BLaER1 treated with 17β-estradiol and CSF1 and Interleukin-3, amounts not matched to agents 10 nM and 100 nM (cell line): Measurements from ENCODE around the gene HOXB5.

Source experiments
- H3K27ac ChIP-seq, 11 experiments: shearing (Covaris generic); formaldehyde crosslinking; 2 replicates each; pipeline ENCODE4 v1.8.1; 2022
- H3K27me3 ChIP-seq, 11 experiments: shearing (Covaris generic); formaldehyde crosslinking; 2 replicates each; pipeline ENCODE4 v1.8.1; 2022
- H3K36me3 ChIP-seq, 11 experiments: shearing (Covaris generic); formaldehyde crosslinking; 2 replicates each; pipeline ENCODE4 v1.8.1; 2022
- H3K4me1 ChIP-seq, 10 experiments: shearing (Covaris generic); formaldehyde crosslinking; 2 replicates each; pipeline ENCODE4 v1.8.1; 2022
- H3K4me2 ChIP-seq, 11 experiments: shearing (Covaris generic); formaldehyde crosslinking; 2 replicates each; pipeline ENCODE4 v1.8.1; 2022
- H3K4me3 ChIP-seq, 10 experiments: shearing (Covaris generic); formaldehyde crosslinking; 2 replicates each; pipeline ENCODE4 v1.8.1; 2022
- H3K9ac ChIP-seq, 11 experiments: shearing (Covaris generic); formaldehyde crosslinking; 2 replicates each; pipeline ENCODE4 v1.8.1; 2022
- H3K9me3 ChIP-seq, 11 experiments: shearing (Covaris generic); formaldehyde crosslinking; replicated peaks in 1 of 11; 2 replicates each; pipeline ENCODE4 v1.8.1; 2022
- H4K20me1 ChIP-seq, 11 experiments: shearing (Covaris generic); formaldehyde crosslinking; 2 replicates each; pipeline ENCODE4 v1.8.1; 2022
- Cebpa-rat ChIP-seq, 11 experiments: shearing (Covaris generic); IDR thresholded peaks; 2 replicates each; pipeline ENCODE4 v1.8.1; 2022

Gene HOXB5

DNA sequence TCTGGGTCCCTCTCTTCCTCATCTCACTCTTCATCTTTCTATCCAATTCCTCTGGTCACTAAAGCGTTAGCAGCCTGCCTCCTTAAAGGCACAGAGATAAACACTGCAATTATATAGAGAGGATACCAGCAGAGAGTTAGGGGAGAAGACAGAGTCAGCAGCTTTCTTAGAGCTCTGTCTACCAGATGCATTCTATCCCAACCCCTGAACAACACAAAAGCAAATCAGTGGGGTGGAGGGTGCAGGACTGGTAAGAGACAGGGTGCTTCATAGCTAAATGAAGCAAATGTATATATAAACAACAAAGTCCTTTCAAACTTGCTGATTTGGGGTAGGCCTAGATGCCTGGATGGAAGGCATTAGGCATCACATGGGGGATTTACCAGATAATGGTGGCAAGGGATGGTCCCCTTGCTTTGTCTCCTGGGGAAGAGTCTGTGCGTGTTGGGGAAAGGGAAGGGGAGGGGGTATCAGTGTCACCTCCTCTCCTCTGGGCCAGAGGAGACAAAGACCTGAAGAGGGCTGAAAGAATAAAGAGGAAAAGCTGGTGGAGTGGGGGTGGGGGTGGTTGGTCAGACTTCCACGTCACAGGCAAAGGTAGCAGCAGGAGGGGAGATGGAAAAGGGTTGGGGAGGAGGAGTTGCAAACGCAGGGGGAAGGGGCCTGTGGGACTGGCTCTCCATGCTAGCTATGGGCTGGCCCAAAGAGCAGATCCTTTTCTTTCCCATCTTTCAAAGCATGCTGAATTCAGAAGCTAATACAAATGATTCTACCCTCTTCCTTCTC is 27.5 kb downstream of the HOXB5 start:
- peaks cover 0 to 70% (median 31%) of the 10 kb centered on the region in 11 experiments; a peak in 16 of 22 replicates for H4K20me1 ChIP-seq
- no peaks in the 10 kb centered on the region for H3K36me3 ChIP-seq
- no peaks in the 10 kb centered on the region for H3K4me1 ChIP-seq
- no peak overlapping the region for H3K4me2 ChIP-seq
- no peak overlapping the region for H3K9ac ChIP-seq
- no peak overlapping the region for H3K4me3 ChIP-seq
- peaks cover 97 to 100% (median 100%) of the 10 kb centered on the region in 11 experiments for H3K27me3 ChIP-seq
- H3K27ac ChIP-seq = no peak overlapping the region
- H3K9me3 ChIP-seq = no peaks in the 10 kb centered on the region
- TF ChIP-seq Cebpa-rat (IDR thresholded peaks at IDR 0.05) = no peak

DNA sequence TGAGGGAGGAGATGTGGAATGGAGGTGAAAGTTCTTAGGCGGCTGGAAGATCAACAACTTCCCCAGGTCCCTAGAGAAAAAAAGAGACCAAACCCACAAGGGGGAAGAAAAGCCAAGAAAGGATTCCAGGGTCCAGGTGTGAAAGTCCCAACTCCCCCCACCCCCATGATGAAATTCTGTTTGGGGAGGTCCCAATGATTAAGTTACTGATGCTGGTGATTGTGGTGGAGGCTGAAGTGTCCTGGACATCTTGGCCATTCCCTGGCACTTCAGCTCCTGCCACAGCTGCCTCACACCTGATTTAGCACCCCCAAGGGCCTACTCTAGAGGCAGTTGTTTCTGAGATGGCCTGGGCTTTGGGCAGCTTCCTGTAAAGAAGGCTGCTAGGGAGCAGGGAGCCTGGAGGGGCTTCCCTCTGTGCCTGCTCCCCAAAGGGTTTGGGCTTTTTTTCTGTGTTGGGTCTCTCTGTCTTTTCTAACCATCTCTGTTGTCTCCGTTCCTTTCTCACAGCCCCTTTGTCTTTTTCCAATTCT is 28.5 kb downstream of the HOXB5 start:
- peaks cover 97 to 100% (median 100%) of the 10 kb centered on the region in 11 experiments for H3K27me3 ChIP-seq
- H3K9me3 ChIP-seq = no peaks in the 10 kb centered on the region
- TF ChIP-seq Cebpa-rat (IDR thresholded peaks at IDR 0.05) = no peak
- H4K20me1 ChIP-seq = peaks cover 0 to 66% (median 24%) of the 10 kb centered on the region in 11 experiments; a peak in 13 of 22 replicates
- no peak overlapping the region for H3K27ac ChIP-seq
- H3K4me3 ChIP-seq = no peak overlapping the region
- no peaks in the 10 kb centered on the region for H3K36me3 ChIP-seq
- no peak overlapping the region for H3K4me2 ChIP-seq
- H3K9ac ChIP-seq = no peak overlapping the region
- no peaks in the 10 kb centered on the region for H3K4me1 ChIP-seq

DNA sequence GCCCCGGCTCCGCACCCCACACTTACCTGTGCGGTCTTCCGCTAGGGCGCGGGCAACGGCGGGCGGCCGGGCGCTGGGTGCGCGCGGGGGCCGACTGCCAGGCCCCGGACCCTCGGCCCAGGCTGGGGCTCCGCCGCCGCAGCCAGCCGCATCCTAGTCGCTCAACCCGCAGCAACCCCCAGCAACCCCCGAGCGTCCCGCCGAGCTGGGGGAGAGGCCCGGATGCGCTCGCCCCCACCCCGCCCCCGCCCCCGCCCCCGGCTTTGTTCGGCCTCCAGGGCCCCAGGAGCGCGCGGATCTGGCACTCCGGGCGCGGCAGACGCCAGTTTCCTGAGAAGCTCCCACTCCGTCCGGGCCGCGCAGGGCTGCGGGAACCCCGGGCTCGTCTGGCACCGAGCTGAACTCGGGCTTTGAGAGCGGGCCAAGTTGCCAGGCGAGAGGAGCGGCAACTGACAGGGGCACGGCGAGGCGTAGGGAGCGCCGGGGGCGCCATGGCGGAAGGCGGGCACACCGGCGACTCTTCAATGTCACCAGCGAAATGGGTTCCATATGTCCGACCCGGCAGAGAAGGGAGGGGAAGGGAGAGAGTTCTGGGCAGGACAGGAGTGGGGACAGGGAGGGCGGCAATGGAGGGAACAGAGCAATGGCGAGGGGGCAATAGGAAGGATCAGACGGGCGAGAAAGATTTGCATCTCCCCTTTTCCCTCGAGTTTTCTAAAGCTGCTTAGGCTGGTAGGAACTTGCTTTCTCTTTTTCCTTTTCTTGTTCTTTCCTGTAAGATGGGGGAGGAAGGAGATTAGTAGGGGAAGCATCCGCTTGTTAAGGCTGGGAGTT is 29.2 kb downstream of the HOXB5 start:
- no peak for TF ChIP-seq Cebpa-rat (IDR thresholded peaks at IDR 0.05)
- H3K36me3 ChIP-seq = no peaks in the 10 kb centered on the region
- H3K27me3 ChIP-seq = peaks cover 97 to 100% (median 100%) of the 10 kb centered on the region in 11 experiments
- H3K4me2 ChIP-seq = no peak overlapping the region
- H3K9me3 ChIP-seq = no peaks in the 10 kb centered on the region
- H3K9ac ChIP-seq = no peak overlapping the region
- no peak overlapping the region for H3K27ac ChIP-seq
- H3K4me3 ChIP-seq = no peak overlapping the region
- no peaks in the 10 kb centered on the region for H3K4me1 ChIP-seq
- H4K20me1 ChIP-seq = peaks cover 0 to 69% (median 26%) of the 10 kb centered on the region in 11 experiments; a peak in 12 of 22 replicates

DNA sequence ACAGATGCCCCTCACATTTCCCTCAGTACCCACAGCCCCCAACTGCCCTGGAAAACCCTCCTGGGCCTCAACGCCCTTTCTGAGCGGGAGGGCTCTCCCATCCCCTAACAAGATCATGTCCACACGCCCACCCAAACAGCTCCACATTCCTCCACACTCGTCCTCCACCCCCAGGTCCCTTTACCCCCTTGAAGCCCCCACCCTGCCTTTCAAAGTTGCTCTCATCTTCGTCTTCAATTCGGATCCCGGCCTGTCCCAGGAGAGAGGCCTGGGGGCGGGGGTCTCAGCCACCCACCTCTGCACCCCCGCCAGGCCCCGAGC is 29.8 kb downstream of the HOXB5 start:
- Histone ChIP-seq H3K27me3 (peaks cover 97 to 100% (median 100%) of the 10 kb centered on the region in 11 experiments), H4K20me1 (peaks cover 0 to 71% (median 26%) of the 10 kb centered on the region in 11 experiments; a peak in 13 of 22 replicates), H3K4me1 (no peaks in the 10 kb centered on the region), H3K27ac (no peak overlapping the region), H3K4me3 (no peak overlapping the region), H3K9ac (no peak overlapping the region), H3K36me3 (no peaks in the 10 kb centered on the region), H3K9me3 (no peaks in the 10 kb centered on the region), H3K4me2 (no peak overlapping the region)
- TF ChIP-seq Cebpa-rat (IDR thresholded peaks at IDR 0.05) = no peak

DNA sequence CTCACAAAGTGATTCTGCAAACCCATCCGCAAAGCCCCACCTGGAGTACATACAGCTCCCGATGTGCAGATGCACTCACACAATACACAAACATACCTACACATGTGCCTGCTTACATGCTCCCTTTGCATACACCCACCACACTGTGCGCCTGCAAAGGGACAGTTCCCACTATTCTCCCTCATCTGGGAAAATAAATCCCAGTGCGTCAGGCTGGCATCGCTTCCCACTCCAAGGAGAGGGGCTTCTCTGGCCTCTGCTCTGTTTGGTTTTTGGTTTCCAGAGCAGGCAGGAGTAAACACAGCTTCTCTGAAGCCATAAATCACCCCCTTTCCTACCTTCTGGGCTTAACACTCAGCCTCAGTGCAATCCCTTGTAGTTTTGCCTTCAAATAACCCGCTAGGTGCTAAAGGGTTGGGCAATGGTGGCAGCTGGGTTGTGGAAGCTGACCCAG is 30.2 kb downstream of the HOXB5 start:
- H3K27ac ChIP-seq = no peak overlapping the region
- TF ChIP-seq Cebpa-rat (IDR thresholded peaks at IDR 0.05) = no peak
- peaks cover 97 to 100% (median 100%) of the 10 kb centered on the region in 11 experiments for H3K27me3 ChIP-seq
- H3K9me3 ChIP-seq = no peaks in the 10 kb centered on the region
- peaks cover 0 to 69% (median 26%) of the 10 kb centered on the region in 11 experiments; a peak in 13 of 22 replicates for H4K20me1 ChIP-seq
- no peaks in the 10 kb centered on the region for H3K4me1 ChIP-seq
- H3K4me2 ChIP-seq = no peak overlapping the region
- no peaks in the 10 kb centered on the region for H3K36me3 ChIP-seq
- no peak overlapping the region for H3K4me3 ChIP-seq
- H3K9ac ChIP-seq = no peak overlapping the region

DNA sequence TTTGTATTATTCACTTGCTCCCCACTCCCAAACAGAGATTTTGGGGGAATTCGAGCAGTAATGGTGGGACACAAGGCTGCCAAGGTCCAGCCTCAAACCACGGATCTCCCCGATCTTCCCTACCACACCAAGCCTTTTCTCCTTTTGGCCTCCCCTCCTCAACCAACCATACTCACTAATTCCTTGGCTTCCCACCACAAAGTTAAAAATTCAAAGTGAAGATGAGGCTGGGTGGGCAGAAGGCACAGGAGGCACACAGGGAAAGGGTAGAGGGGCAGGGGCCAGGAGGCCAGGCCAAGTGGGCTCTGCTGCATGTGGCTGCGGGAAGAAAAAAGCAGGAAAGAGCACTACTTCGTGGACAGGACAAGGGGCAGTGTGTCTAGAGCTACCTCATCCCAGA is 30.6 kb downstream of the HOXB5 start:
- peaks cover 97 to 100% (median 100%) of the 10 kb centered on the region in 11 experiments for H3K27me3 ChIP-seq
- no peak overlapping the region for H3K4me3 ChIP-seq
- H3K4me2 ChIP-seq = no peak overlapping the region
- no peaks in the 10 kb centered on the region for H3K36me3 ChIP-seq
- no peak for TF ChIP-seq Cebpa-rat (IDR thresholded peaks at IDR 0.05)
- H3K4me1 ChIP-seq = no peaks in the 10 kb centered on the region
- peaks cover 0 to 70% (median 26%) of the 10 kb centered on the region in 11 experiments; a peak in 13 of 22 replicates for H4K20me1 ChIP-seq
- no peak overlapping the region for H3K9ac ChIP-seq
- H3K9me3 ChIP-seq = no peaks in the 10 kb centered on the region
- no peak overlapping the region for H3K27ac ChIP-seq

DNA sequence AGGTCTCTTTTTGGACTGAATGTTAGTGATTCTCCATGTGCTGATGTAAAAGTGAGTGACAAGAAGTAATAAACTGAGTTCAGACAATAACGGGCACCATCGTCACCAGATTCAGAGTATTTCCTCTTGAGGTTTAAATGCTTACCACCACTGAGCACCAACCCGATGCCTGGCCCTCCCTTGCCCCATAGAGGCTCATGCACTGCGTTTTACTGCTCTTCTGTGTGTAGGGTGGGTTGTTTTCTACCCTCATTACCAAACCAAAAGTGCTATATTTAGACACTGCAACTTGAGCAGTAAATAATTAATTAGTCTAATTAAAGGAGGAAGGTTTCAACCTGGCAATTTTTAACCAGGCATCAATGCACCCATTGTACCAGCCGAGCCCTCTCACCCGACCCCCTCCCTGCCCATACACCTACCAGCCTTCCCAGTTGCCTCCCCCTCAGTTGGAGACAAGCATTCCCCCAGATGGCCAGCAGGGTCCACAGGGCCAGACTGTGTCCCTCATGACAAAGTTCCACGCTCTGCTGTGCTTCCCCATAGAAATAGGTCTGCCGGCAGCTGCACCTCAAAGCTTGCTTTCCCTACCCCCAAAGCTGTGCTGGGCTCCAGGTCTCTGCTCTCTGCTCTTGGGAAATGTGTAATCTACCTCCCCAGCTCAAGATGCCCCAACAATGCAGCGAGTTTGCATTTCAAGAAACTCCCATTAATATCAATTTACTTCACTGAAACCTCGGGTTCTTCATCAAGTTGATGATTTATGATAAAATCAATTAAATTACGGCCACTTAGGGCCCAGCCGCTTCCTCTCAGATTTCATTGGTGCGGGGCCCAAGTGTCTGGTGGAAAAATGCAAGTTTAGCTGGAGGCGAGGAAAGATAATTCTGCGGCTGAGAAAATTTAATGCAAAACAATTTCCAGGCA is 31.4 kb downstream of the HOXB5 start:
- Histone ChIP-seq H3K9me3 (no peaks in the 10 kb centered on the region), H3K4me3 (no peak overlapping the region), H3K36me3 (no peaks in the 10 kb centered on the region), H4K20me1 (peaks cover 0 to 70% (median 25%) of the 10 kb centered on the region in 11 experiments; a peak in 13 of 22 replicates), H3K4me2 (no peak overlapping the region), H3K9ac (no peak overlapping the region), H3K27ac (no peak overlapping the region), H3K27me3 (peaks cover 97 to 100% (median 100%) of the 10 kb centered on the region in 11 experiments), H3K4me1 (no peaks in the 10 kb centered on the region)
- TF ChIP-seq Cebpa-rat (IDR thresholded peaks at IDR 0.05) = no peak
